HepG2 (cell line): Measurements from ENCODE around the gene SHPK. TPM values are rescaled to one million over a fixed set of nuclear protein-coding genes. Genes with fewer than 3 reads are reported as not detected.

Experiments used
- EP300 ChIP-seq, 3 experiments: sonication (generic) in 1 of 3; formaldehyde crosslinking in 1 of 3; IDR thresholded peaks; 2 replicates each; pipeline versions ENCODE4 v1.5.1 to v1.6.1; 2011 to 2020; ENCODE audit warnings: low read depth in 2 of 3, low read length in 2 of 3, borderline replicate concordance in 1 of 3, improper control_type of control experiment in 1 of 3, mild to moderate bottlenecking in 1 of 3, missing genetic modification reagents in 1 of 3, moderate library complexity in 1 of 3
- GTF3A ChIP-seq: sonication (generic); formaldehyde crosslinking; conservative IDR thresholded peaks from 2 replicates; pipeline ENCODE4 v1.4.0; 2020; ENCODE audit warnings: mild to moderate bottlenecking, missing genetic modification reagents
- MAFF ChIP-seq: IDR thresholded peaks from 2 replicates; pipeline ENCODE4 v1.6.1; 2011; ENCODE audit warnings: low read depth, low read length, improper control_type of control experiment
- PHB2 ChIP-seq: fragments of 450-650 bp; IDR thresholded peaks from 2 replicates; pipeline ENCODE4 v1.6.1; 2018; ENCODE audit not compliant: partially characterized antibody
- ZNF274 ChIP-seq: sonication (generic); formaldehyde crosslinking; IDR thresholded peaks from 2 replicates; pipeline ENCODE4 v1.5.1; 2020; ENCODE audit warnings: mild to moderate bottlenecking, missing genetic modification reagents
- ZSCAN31 ChIP-seq: sonication (generic); formaldehyde crosslinking; IDR thresholded peaks from 2 replicates; pipeline ENCODE4 v1.5.0; 2020; ENCODE audit warnings: low read depth, mild to moderate bottlenecking, missing genetic modification reagents
- polyA plus RNA-seq, 8 experiments: library from polyadenylated mRNA; depleted of rRNA in 3 of 8; stranded (reverse) in 7 of 8; unstranded in 1 of 8; fragments of >200 nt; fragmentation: Illumina TruSeq in 4 of 8; extraction: Trizol in 4 of 8; gene quantifications; 2 replicates each; pipeline versions ENCODE4 v1.2.1 to v1.2.3, GENCODE V29; 2011 to 2016; ENCODE audit warnings: low read depth in 4 of 8, missing spikeins in 1 of 8, mixed read lengths in 1 of 8; ENCODE audit not compliant: insufficient read depth in 1 of 8
- total RNA-seq, 5 experiments: library from RNA; depleted of rRNA; stranded (reverse); fragments of >200 nt; fragmentation: Illumina TruSeq; extraction: Trizol; gene quantifications; 2 replicates each; pipeline ENCODE4 v1.2.3, GENCODE V29; 2016; ENCODE audit warnings: low read depth in 1 of 5
- TF ChIP-seq, protein P1 (sequence below): sonication (generic); formaldehyde crosslinking; IDR thresholded peaks from 2 replicates; pipeline ENCODE4 v1.4.0; 2020; ENCODE audit warnings: missing genetic modification reagents, borderline replicate concordance
- TF ChIP-seq, protein P2 (sequence below): sonication (generic); formaldehyde crosslinking; conservative IDR thresholded peaks from 2 replicates; pipeline ENCODE4 v1.5.0; 2020; ENCODE audit warnings: missing genetic modification reagents
- TF ChIP-seq, protein P3 (sequence below): sonication (generic); formaldehyde crosslinking; IDR thresholded peaks from 2 replicates; pipeline ENCODE4 v1.5.1; 2020; ENCODE audit warnings: mild to moderate bottlenecking, missing genetic modification reagents, borderline replicate concordance
- TF ChIP-seq, protein P4 (sequence below), 2 experiments: sonication (generic) in 1 of 2; formaldehyde crosslinking in 1 of 2; IDR thresholded peaks; 2 replicates each; pipeline versions ENCODE4 v1.4.0 to v1.6.1; 2016 to 2020; ENCODE audit warnings: borderline replicate concordance in 1 of 2, low read depth in 1 of 2, mild to moderate bottlenecking in 1 of 2, missing genetic modification reagents in 1 of 2
- TF ChIP-seq, protein P5 (sequence below): sonication (generic); formaldehyde crosslinking; IDR thresholded peaks from 2 replicates; pipeline ENCODE4 v1.5.0; 2020; ENCODE audit warnings: mild to moderate bottlenecking, missing genetic modification reagents

SHPK gene
- total and polyA plus RNA-seq, 2 of the 13 experiments (the other 11 are each of a cell fraction or from before 2014, with no cell fraction given) = 16.2 to 30.9 TPM

DNA sequence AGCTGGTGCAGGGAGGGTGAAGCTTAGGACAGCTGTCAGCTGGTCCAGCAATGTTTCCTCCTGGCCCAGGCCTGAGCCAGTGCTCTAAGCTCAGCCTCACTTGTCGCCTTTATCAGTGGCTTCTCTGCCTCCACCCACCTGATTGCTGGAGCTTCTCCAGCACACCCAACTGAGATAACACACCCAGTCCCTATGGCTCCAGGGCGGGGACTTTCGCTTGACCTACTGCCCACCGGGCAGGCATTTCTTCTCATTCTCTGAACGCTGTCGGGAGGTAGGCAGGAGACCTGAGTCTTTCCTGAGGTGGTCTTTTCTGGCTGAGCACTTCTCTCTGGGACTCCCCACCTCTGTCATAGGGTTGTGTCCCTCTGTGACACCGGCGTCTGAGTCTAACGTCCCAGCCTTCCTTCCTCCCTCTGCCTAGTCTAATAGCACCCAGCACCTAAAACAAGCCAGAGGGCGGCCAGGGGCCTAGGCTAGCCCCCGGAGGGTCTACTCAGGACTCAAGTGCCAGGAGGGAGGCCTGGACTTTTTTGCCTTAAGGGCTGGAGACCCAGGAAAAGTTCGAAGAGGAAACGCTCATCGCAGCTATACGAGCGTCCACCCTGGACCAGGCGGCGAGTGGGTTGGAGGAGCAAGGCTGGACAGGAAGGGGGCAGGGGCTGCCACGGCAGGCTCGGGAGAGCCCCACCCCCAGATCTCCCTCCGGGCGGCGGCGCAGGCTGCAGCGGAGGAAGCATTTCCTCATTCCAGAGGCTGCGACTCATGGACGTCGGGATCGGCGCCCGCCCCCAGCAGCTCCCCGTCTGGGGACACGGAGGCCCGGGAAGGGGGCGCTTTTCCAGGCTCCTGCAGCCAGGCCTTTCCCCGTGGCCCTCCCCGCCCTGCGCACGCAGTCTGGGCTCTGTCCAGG lies 31.6 kb upstream of the SHPK start (continued):
- TF ChIP-seq, protein P1, sequence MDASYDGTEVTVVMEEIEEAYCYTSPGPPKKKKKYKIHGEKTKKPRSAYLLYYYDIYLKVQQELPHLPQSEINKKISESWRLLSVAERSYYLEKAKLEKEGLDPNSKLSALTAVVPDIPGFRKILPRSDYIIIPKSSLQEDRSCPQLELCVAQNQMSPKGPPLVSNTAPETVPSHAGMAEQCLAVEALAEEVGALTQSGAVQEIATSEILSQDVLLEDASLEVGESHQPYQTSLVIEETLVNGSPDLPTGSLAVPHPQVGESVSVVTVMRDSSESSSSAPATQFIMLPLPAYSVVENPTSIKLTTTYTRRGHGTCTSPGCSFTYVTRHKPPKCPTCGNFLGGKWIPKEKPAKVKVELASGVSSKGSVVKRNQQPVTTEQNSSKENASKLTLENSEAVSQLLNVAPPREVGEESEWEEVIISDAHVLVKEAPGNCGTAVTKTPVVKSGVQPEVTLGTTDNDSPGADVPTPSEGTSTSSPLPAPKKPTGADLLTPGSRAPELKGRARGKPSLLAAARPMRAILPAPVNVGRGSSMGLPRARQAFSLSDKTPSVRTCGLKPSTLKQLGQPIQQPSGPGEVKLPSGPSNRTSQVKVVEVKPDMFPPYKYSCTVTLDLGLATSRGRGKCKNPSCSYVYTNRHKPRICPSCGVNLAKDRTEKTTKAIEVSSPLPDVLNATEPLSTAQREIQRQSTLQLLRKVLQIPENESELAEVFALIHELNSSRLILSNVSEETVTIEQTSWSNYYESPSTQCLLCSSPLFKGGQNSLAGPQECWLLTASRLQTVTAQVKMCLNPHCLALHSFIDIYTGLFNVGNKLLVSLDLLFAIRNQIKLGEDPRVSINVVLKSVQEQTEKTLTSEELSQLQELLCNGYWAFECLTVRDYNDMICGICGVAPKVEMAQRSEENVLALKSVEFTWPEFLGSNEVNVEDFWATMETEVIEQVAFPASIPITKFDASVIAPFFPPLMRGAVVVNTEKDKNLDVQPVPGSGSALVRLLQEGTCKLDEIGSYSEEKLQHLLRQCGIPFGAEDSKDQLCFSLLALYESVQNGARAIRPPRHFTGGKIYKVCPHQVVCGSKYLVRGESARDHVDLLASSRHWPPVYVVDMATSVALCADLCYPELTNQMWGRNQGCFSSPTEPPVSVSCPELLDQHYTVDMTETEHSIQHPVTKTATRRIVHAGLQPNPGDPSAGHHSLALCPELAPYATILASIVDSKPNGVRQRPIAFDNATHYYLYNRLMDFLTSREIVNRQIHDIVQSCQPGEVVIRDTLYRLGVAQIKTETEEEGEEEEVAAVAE (CRISPR knock-in tag) = no peak
- TF ChIP-seq, protein P2, sequence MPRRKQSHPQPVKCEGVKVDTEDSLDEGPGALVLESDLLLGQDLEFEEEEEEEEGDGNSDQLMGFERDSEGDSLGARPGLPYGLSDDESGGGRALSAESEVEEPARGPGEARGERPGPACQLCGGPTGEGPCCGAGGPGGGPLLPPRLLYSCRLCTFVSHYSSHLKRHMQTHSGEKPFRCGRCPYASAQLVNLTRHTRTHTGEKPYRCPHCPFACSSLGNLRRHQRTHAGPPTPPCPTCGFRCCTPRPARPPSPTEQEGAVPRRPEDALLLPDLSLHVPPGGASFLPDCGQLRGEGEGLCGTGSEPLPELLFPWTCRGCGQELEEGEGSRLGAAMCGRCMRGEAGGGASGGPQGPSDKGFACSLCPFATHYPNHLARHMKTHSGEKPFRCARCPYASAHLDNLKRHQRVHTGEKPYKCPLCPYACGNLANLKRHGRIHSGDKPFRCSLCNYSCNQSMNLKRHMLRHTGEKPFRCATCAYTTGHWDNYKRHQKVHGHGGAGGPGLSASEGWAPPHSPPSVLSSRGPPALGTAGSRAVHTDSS (CRISPR knock-in tag) = no peak
- TF ChIP-seq, protein P3, sequence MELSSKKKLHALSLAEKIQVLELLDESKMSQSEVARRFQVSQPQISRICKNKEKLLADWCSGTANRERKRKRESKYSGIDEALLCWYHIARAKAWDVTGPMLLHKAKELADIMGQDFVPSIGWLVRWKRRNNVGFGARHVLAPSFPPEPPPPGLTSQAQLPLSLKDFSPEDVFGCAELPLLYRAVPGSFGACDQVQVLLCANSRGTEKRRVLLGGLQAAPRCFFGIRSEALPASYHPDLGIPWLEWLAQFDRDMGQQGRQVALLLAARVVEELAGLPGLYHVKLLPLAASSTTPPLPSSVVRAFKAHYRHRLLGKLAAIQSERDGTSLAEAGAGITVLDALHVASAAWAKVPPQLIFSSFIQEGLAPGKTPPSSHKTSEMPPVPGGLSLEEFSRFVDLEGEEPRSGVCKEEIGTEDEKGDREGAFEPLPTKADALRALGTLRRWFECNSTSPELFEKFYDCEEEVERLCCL (CRISPR knock-in tag) = peak; percentile 95; the same call in 1 of the 2 replicates
- TF ChIP-seq ZNF274 (no peak), GTF3A (CRISPR knock-in tag) (no peak), ZSCAN31 (CRISPR knock-in tag) (peak; percentile 8; the same call in 1 of the 2 replicates), PHB2 (no peak), EP300 (IDR thresholded peaks at IDR 0.05; ENCODE audit: low read depth in 2 of 2, low read length in 2 of 2) (0 out of 4 replicates have a peak, but pooled peaks of 1 of the 2 experiments have one; percentile 5), EP300 (CRISPR knock-in tag; IDR thresholded peaks at IDR 0.05; ENCODE audit: borderline replicate concordance) (0 out of 2 replicates have a peak, but pooled peaks have one; percentile 5), MAFF (no peak)
- TF ChIP-seq, protein P4, sequence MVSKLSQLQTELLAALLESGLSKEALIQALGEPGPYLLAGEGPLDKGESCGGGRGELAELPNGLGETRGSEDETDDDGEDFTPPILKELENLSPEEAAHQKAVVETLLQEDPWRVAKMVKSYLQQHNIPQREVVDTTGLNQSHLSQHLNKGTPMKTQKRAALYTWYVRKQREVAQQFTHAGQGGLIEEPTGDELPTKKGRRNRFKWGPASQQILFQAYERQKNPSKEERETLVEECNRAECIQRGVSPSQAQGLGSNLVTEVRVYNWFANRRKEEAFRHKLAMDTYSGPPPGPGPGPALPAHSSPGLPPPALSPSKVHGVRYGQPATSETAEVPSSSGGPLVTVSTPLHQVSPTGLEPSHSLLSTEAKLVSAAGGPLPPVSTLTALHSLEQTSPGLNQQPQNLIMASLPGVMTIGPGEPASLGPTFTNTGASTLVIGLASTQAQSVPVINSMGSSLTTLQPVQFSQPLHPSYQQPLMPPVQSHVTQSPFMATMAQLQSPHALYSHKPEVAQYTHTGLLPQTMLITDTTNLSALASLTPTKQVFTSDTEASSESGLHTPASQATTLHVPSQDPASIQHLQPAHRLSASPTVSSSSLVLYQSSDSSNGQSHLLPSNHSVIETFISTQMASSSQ (IDR thresholded peaks at IDR 0.05; ENCODE audit: low read depth) = no peak
- TF ChIP-seq, protein P4 (CRISPR knock-in tag; IDR thresholded peaks at IDR 0.05; ENCODE audit: borderline replicate concordance) = no peak
- TF ChIP-seq, protein P5, sequence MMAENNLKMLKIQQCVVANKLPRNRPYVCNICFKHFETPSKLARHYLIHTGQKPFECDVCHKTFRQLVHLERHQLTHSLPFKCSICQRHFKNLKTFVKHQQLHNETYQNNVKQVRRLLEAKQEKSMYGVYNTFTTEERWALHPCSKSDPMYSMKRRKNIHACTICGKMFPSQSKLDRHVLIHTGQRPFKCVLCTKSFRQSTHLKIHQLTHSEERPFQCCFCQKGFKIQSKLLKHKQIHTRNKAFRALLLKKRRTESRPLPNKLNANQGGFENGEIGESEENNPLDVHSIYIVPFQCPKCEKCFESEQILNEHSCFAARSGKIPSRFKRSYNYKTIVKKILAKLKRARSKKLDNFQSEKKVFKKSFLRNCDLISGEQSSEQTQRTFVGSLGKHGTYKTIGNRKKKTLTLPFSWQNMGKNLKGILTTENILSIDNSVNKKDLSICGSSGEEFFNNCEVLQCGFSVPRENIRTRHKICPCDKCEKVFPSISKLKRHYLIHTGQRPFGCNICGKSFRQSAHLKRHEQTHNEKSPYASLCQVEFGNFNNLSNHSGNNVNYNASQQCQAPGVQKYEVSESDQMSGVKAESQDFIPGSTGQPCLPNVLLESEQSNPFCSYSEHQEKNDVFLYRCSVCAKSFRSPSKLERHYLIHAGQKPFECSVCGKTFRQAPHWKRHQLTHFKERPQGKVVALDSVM (CRISPR knock-in tag) = peak; percentile 67; the same call in 1 of the 2 replicates
